HG02623 (cell line): Measurements from ENCODE around the gene FAM3B.
"Not testable (repeated sequence)": the region's sequence is repeated elsewhere in the genome, so short reads cannot be mapped to it uniquely, and the experiment has no call there.

Experiments
- ATAC-seq: cut with Tn5 transposase; IDR thresholded peaks from one replicate; pipeline ENCODE4 v1.9.1; 2021; ENCODE audit warnings: moderate library complexity; ENCODE audit not compliant: unreplicated experiment

FAM3B gene

DNA sequence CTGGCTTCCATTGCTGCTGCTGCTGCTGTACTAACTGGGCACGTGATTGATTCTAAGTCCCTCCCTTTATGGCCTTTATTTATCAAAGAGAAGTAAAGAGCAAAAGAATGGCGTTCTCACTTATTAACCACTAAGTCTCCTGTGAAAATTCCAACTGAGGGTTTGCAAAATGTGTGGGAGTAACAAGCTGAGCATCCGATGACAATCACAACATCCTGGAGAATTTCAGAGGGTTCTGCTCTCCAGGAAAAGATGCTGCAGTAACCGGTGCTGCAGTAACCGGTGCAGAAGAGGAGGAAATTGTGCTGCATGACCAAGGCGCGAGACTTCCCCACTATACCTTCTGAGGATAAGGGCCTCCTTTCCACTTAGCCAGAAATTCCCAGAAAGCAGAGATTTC, 32.5 kb downstream of the FAM3B start:
- no peak for ATAC-seq

- ATAC-seq = no peak
Observed at GRCh38 chr21:41349619-41350390, 33.2 kb downstream of the FAM3B start.

- no peak for ATAC-seq
Observed at GRCh38 chr21:41350436-41351155, 34.0 kb downstream of the FAM3B start.

DNA sequence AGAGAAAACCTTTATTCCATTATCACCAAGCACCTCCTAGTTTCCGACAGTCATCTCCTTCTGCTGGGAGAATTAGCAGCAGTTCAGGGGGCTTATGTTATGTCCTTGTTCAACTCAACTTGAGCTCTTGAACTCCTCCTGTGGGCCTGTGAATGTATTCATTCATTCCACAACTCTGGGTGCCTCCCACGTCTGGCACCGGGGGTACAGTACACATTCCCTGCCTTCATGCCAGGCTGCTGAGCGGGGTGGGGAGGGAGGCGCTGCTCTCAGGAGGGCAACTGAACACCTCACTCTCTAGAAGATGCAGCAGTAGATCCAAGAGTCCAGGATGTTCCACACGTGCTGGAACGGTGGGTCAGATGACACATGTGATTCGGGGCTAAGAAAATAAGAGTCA, 40.9 kb downstream of the FAM3B start:
- ATAC-seq = no peak

- ATAC-seq = no peak
Observed at GRCh38 chr21:41358193-41359166, 41.9 kb downstream of the FAM3B start.

DNA sequence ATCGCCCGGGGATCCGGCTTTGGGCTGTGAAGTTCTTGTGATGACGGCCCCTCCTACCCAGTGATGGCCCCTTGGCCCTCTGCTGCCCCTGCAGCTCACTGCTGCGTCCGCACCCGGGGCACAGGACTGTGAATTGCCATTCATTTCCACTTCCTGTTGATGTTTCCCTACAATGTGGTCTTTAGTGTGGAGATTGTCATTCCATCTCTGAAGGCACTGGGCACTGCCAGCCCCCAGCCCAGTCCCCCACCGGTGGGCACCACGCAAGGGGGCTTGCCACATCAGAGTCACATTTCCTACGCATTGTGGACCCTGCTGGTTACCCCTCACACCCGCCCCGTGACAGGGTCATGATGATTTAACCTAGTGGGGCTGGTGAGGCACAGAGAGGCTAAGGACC, 42.7 kb downstream of the FAM3B start:
- no peak for ATAC-seq

DNA sequence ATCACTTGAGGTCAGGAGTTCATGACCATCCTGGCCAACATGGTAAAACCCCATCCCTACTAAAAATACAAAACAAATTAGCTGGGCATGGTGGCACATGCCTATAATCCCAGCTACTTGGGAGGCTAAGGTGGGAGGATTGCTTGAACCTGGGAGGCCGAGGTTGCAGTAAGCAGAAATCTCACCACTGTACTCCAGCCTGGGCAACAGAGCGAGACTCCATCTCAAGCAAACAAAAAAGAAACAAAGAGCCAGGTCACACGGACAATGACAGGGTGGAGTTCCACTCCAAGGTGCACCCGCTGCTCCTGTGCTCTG, 43.1 kb downstream of the FAM3B start:
- not testable (repeated sequence) for ATAC-seq

- no peak for ATAC-seq
Observed at GRCh38 chr21:41360072-41360821, 43.6 kb downstream of the FAM3B start.

DNA sequence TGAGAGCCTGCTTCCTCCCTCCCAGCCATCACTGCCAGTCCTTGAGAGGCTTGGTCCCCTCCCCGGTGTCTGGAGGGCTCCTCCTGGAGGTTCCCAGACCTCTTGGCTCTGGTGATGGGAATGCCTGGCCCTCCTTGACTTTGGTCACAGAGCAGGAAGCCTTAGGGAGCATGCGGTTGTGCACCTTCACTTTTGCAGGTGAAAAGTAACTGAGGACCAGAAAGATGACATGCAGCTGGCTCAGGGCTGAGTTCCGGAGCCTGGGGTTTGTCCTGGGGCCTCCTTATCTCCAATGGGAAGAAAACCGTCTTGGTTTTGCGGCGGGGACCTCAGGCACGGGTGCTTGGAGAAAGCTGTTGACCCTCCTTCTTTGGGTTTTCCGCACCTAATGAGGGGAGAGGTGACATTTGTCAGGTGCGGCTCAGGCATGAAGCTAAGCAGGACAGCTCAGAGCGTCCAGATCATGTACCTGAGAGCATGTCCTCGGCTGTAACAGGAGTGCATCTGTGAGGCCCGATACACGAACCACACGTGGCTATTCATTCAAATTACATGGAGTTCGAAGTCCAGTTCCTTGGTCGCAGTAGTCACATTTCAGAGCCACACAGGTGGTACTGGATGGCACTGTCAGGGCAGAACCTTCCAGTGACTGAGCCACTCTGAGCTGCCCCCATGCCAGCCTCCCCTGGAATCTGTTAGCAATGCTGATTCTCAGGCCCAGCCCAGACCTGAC, 44.6 kb downstream of the FAM3B start:
- ATAC-seq = no peak

DNA sequence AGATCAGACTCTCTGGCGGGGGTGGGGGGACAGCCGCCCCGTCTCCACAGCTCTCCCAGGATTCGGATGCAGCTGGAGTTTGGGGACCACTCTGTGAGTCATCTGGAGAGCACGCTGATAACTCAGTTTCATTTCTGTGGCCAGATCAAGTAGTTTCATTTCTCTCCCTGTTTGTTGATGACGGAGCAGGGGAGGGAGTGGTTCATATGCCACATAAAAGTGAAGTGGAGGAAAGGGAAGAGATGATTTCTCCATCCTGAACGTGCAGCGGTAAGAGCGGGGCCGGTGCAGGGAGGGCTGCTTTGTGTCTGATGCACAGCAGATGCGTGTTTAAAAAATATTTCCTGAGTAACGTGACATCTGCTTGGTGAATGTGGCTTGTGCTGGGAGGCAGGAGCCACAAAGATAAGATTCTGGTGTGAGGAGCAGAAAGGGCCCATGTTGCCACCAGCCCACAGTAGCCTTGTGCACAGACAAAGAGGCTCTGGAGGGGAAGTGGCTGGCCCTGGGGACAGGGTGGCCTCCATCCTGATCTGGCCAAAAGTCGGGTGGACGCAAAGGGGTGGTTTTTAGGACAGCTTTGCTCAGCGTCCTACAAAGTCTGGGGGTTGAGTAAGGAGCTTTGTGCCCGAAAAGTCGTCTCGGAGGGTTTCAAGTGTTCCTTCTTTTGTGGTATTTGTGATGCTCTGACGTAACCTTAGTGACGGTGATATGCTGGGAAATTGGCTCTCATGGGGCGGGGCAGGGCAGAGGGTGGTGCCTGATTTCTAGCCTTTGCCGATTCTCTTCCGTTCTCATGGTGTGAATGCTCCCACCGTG, 45.4 kb downstream of the FAM3B start, which contains the start of gene MX2:
Gene MX2, plus strand, starts transcription at position 242 of the 819 bp plus-strand sequence. CDS start 14,880 bp downstream, outside the sequence.
- peak; percentile 54 for ATAC-seq

- ATAC-seq = no peak
Observed at GRCh38 chr21:41362605-41363369, 46.2 kb downstream of the FAM3B start.

DNA sequence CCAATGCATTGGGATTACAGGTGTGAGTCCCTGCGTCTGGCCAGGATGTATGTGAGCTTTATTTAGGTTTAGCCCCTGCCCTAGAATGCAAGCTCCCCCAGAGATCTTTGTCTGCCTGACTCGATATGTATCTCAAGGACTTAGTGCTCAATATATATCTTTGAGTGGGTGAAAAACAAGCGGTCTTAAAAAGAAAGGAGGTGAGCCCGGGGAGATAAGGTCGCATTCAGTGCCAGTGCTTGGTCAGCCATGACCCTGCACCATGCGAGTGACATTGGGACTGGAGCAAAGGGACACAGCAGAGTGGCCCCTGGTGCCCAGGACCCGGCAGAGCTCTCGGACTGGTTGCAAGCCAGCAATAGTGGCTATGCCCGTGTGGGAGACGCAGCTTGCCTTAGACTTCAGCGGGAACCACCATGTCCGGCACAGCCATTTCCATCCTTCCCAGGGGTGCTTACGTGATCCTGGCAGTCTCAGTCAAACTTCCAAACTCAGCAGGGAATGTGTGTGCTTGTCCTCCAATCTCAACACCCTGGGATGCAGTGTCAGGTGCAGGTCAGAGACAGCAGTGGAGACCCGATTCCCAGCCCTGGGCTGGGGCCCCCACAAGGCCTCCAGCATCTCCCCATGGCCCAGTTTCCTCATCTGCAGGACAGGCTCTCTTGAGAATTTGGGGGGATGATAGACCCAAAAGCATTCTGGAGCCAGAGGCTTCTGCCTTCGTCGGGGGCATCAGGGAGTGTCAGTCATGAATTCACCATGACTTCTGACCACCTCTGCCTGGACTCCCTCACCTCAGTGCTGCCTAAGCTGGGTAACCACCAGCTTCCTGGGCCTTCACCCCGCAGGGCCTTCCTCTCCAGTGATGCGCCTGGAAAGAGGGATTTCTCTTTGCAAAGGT, 47.0 kb downstream of the FAM3B start:
- no peak for ATAC-seq

- no peak for ATAC-seq
Observed at GRCh38 chr21:41364308-41364707, 47.7 kb downstream of the FAM3B start.

DNA sequence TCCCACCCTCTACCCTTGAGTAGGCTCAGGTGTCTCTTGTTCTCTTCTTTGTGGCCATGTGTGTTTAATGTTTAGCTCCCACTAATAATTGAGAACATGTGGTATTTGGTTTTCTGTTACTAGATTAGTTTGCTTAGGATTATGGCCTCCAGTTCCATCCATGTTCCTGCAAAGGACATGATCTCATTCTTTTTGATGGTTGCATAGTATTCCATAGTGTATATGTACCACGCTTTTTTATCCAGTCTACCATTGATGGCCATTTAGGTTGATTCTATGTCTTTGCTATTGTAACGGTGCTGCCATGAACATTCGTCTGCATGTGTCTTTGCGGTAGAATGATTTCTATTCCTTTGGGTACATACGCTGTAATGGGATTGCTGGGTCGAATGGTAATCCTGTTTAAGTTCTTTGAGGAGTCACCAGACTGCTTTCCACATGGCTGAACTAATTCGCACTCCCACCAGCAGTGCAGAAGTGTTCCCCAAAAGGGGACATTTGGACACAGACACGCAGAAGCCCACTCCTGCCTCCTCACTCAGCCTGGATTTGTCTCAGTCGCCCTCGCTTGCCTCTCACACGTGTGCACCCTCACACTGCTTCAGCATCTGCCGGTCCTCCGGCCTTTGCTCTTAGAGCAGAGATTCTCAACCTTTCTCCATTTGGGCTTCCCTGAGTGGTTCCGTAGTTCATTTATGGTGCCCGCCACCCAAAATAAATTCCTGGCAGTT, 48.9 kb downstream of the FAM3B start:
- no peak for ATAC-seq

- ATAC-seq = no peak
Observed at GRCh38 chr21:41366522-41367151, 50.0 kb downstream of the FAM3B start.

GRCh38 chr21:41367301-41367944, 50.8 kb downstream of the FAM3B start:
- ATAC-seq = no peak
